ENCODE results near the gene SUPT3H. TPM values are rescaled to one million over a fixed set of nuclear protein-coding genes. Genes with fewer than 3 reads are reported as not detected.
"Not testable (repeated sequence)": the region's sequence is repeated elsewhere in the genome, so short reads cannot be mapped to it uniquely, and the experiment has no call there.

SUPT3H gene
- total RNA-seq, 6 experiments from 2014 or later, result 5.6 to 8.2 (median 6.5) TPM

GRCh38 chr6:44897316-44897715 is 480.4 kb downstream of the SUPT3H start:
- Mint-ChIP-seq H3K4me1 (ENCODE audit: low read depth) (peaks cover 16% of the 10 kb centered on the region), H3K27ac (no peak overlapping the region), H3K9me3 (no peaks in the 10 kb centered on the region), H3K4me3 (no peak overlapping the region), H3K27me3 (ENCODE audit: insufficient read depth) (no peaks in the 10 kb centered on the region; the same call in 1 of the 2 replicates), H3K36me3 (ENCODE audit: low read depth) (0 out of 2 replicates have a peak, but pooled peaks cover 5% of the 10 kb centered on the region)
- DNase-seq, result no peak
- no peak for TF ChIP-seq CTCF (IDR thresholded peaks at IDR 0.05)

- Mint-ChIP-seq H3K27me3 (ENCODE audit: insufficient read depth) (no peaks in the 10 kb centered on the region; the same call in 1 of the 2 replicates), H3K4me3 (no peak overlapping the region), H3K27ac (no peak overlapping the region), H3K4me1 (ENCODE audit: low read depth) (peaks cover 16% of the 10 kb centered on the region), H3K36me3 (ENCODE audit: low read depth) (0 out of 2 replicates have a peak, but pooled peaks cover 5% of the 10 kb centered on the region), H3K9me3 (no peaks in the 10 kb centered on the region)
- no peak for DNase-seq
- no peak for TF ChIP-seq CTCF (IDR thresholded peaks at IDR 0.05)
Measured at GRCh38 chr6:44896701-44897100, 481.0 kb downstream of the SUPT3H start.

DNA sequence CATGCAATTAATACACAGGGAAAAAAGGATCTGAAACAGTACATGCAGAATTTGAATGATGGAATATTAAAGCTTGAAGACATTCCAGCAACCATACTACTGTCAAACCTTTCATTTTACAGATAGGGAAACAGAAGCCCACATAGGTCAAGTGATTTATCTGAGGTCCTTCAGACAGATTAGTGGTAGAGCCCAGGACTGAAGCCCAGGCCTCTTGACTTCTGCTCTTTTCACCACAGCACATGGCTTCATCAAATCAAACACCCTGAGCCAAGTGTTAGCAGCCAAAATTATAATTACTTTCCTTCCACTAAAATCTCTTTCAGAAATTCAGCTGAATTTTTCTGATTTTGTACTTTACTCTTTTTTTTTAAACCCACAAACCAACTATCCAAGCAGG is 485.2 kb downstream of the SUPT3H start:
- no peak for TF ChIP-seq CTCF (IDR thresholded peaks at IDR 0.05)
- no peak for DNase-seq
- Mint-ChIP-seq H3K36me3 (ENCODE audit: low read depth) (no peaks in the 10 kb centered on the region), H3K27me3 (ENCODE audit: insufficient read depth) (no peaks in the 10 kb centered on the region), H3K9me3 (no peaks in the 10 kb centered on the region), H3K4me1 (ENCODE audit: low read depth) (0 out of 2 replicates have a peak, but pooled peaks cover 2% of the 10 kb centered on the region), H3K27ac (no peak overlapping the region), H3K4me3 (no peak overlapping the region)

DNA sequence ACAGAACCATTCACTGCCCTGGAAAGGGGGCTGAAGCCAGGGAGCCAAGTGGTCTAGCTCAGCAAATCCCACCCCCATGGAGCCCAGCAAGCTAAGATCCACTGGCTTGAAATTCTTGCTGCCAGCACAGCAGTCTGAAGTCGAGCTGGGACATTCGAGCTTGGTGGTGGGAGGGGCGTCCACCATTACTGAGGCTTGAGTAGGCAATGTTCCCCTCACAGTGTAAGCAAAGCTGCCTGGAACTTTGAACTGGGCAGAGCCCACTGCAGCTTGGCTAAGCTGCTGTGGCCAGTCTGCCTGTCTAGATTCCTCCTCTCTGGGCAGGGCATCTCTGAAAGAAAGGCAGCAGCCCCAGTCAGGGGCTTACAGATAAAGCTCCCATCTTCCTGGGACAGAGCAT is 498.7 kb downstream of the SUPT3H start:
- not testable (repeated sequence) for H3K4me1 Mint-ChIP-seq (ENCODE audit: low read depth); H3K27me3 Mint-ChIP-seq (ENCODE audit: insufficient read depth); H3K4me3 Mint-ChIP-seq; H3K27ac Mint-ChIP-seq; H3K36me3 Mint-ChIP-seq (ENCODE audit: low read depth); DNase-seq
- H3K9me3 Mint-ChIP-seq, result peaks cover 21% of the 10 kb centered on the region

GRCh38 chr6:44876638-44877037 is 501.1 kb downstream of the SUPT3H start:
- not testable (repeated sequence) for H3K4me3 Mint-ChIP-seq; H3K27me3 Mint-ChIP-seq (ENCODE audit: insufficient read depth); H3K4me1 Mint-ChIP-seq (ENCODE audit: low read depth); H3K9me3 Mint-ChIP-seq; H3K36me3 Mint-ChIP-seq (ENCODE audit: low read depth); H3K27ac Mint-ChIP-seq; DNase-seq

DNA sequence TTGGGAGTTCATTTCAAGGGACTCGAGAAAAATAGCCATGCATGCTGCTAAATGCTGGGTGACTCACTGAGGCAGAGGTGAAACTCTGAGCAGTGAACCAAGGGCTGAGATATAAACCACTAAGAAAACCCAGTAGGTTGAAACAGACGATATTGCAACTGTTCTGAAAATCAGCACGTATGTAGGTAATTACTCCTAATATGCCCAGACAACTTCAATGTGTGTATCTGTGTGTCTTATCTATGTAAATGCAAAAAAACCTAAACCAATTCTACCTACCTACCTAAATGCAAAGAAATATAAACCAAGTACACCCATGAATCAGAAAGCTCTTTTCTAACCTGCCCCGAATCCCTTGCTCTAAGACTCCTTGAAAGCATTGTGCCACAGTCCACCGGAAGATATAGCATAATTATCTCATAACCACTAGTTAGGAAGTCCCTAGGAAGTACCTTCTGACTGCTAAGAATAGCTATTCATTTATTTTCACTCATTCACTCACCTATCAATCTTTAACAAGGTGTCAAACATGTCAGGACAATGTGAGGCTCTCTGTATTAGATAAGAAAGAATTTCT is 508.3 kb downstream of the SUPT3H start:
- Mint-ChIP-seq H3K36me3 (ENCODE audit: low read depth) (peaks cover 6% of the 10 kb centered on the region; the same call in 1 of the 2 replicates), H3K9me3 (peaks cover 11% of the 10 kb centered on the region), H3K4me3 (no peak overlapping the region), H3K27me3 (ENCODE audit: insufficient read depth) (no peaks in the 10 kb centered on the region), H3K27ac (no peak overlapping the region), H3K4me1 (ENCODE audit: low read depth) (no peaks in the 10 kb centered on the region)
- no peak for DNase-seq
- no peak for TF ChIP-seq CTCF (IDR thresholded peaks at IDR 0.05)
